AG10803 (cell line): ENCODE results near the gene PARD3B.

ENCODE experiments used
- DNase-seq: peaks from one replicate; pipeline ENCODE4 v3.0.0; 2010; ENCODE audit warnings: low read depth
- H3K4me3 ChIP-seq: 2 replicates; pipeline ENCODE4 v1.5.1; 2011; ENCODE audit warnings: mild to moderate bottlenecking, low read length, control low read depth
- TF ChIP-seq, protein P1 (sequence below): conservative IDR thresholded peaks from 2 replicates; pipeline ENCODE4 v1.5.1; 2011; ENCODE audit warnings: mild to moderate bottlenecking, low read length, control low read depth, inconsistent platforms

The PARD3B gene

DNA sequence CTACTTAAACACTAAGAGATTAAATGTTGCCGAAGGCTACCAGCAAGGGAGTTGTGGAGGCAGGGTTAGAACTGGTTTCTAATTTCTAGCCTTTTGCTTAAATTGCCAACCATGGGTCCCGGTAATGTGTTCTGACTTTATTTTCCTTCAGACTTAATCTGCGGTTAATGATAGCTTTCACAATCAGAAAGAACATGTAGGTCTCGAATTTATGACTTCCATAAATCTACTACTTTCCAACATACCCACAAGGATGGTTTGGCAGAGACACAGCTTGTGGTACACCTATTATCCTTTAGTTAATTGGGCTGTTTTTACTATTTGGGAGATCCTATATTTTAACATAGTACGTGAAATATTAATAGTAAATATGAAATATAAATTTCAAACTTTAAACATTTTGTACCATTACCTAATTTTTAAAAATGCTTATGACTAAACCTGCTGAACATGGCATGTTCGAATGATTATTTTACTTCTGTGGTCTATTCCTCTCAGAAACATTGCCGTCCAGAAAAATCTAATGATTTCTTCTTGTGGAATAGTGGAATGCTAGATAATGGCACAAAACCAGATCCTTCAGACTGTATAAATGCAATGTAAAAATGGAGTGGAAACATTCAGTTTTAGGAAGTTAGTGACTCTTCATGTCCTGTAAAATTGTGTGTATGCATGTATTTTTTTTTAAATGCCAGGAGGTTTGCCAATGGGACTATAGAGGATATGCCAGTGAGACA, 41.3 kb downstream of the PARD3B start:
- no peak for DNase-seq
- H3K4me3 ChIP-seq, result no peak overlapping the region
- TF ChIP-seq, protein P1, sequence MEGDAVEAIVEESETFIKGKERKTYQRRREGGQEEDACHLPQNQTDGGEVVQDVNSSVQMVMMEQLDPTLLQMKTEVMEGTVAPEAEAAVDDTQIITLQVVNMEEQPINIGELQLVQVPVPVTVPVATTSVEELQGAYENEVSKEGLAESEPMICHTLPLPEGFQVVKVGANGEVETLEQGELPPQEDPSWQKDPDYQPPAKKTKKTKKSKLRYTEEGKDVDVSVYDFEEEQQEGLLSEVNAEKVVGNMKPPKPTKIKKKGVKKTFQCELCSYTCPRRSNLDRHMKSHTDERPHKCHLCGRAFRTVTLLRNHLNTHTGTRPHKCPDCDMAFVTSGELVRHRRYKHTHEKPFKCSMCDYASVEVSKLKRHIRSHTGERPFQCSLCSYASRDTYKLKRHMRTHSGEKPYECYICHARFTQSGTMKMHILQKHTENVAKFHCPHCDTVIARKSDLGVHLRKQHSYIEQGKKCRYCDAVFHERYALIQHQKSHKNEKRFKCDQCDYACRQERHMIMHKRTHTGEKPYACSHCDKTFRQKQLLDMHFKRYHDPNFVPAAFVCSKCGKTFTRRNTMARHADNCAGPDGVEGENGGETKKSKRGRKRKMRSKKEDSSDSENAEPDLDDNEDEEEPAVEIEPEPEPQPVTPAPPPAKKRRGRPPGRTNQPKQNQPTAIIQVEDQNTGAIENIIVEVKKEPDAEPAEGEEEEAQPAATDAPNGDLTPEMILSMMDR, result no peak

DNA sequence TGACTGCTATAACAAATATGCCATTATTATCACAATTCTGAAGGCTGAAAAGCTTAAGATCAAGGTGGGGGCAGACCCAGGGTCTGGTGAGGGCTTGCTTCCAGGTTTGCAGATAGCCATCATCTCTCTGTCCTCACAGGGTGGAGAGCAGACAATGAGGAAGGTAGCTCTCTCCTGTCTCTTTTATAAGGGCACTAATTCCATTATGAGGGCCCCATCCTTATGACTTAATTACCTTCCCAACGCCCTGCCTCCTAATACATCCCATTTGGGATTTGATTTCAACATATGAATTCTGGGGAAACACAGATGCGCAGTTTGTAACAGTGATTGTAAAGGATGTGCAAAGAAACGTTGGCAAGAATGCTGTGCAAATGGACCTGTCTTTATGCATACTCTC, 44.8 kb downstream of the PARD3B start:
- H3K4me3 ChIP-seq, result no peak overlapping the region
- TF ChIP-seq, protein P1, result no peak
- DNase-seq, result no peak

DNA sequence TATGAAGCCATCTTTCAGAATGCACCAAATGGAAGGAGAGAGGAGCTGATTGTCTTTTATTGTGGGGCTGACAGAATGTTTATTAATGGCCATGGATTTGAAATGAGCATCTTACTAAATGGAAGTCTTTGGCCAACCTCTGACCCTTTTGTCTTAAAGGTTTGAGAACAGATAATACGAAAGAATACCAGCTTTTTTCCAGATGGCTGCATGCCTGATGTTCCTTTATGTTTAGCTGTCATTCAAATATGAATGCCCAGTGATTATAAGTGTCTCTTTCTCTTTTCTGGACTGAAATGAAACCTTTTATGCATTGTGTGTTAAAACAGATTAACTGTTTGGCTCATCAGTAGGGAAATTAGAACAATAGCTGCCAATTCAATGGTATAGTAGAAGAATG, 46.0 kb downstream of the PARD3B start:
- TF ChIP-seq, protein P1, result no peak
- no peak for DNase-seq
- H3K4me3 ChIP-seq, result no peak overlapping the region

DNA sequence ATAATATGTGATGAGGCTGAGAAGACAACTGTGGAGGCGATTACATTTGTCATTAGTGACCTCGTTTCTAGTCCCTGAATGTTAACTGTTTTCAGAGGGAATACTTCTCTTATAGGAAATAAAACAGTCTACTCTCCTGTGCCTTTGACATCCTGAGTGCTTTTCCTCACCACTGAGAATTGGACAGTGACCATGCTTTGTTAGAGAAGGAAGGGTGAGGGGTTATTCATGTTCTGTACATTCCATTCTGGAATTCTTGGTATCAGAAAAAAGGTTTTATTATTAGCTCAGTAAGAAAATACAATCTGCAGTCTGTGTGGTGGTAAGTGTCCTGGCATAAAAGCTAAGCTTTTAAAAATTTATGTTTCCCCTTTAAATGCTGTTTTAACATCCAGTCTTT, 58.8 kb downstream of the PARD3B start:
- peak; percentile 63 for DNase-seq
- H3K4me3 ChIP-seq, result no peak overlapping the region
- TF ChIP-seq, protein P1, result no peak

DNA sequence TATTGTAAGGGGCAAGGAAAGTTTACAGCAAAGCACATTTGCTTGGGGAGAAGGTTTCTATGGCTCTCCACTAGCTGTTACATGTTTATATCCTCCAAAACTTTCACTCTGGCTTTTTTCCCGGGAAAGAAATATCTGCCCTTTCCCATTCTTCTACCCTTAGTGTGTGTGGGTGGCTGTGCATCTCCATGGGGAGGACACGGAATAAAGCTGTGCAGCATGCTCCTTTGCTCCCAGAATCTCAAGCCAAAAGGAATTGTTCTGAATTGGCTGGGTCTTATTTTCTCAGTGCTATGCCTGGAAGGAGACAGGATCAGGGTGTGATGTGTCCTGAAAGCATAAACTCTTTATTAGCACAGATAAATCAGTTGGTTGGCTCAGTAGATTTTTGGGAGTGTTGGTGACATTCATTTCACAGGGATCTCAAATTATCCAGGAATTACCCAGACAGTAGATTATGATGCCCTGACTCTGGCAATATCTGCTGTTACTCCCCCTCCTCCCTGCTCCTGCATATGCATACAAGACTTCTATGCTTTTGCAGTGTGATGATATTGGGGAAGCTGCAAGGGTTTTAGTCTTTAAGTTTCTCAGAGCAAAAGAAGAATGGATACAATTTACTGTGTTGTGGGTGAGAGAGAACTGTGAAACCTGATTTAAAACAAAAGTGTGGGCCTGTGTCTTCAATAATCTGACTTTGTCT, 63.1 kb downstream of the PARD3B start:
- DNase-seq, result peak; percentile 83
- TF ChIP-seq, protein P1, result no peak
- no peak overlapping the region for H3K4me3 ChIP-seq

DNA sequence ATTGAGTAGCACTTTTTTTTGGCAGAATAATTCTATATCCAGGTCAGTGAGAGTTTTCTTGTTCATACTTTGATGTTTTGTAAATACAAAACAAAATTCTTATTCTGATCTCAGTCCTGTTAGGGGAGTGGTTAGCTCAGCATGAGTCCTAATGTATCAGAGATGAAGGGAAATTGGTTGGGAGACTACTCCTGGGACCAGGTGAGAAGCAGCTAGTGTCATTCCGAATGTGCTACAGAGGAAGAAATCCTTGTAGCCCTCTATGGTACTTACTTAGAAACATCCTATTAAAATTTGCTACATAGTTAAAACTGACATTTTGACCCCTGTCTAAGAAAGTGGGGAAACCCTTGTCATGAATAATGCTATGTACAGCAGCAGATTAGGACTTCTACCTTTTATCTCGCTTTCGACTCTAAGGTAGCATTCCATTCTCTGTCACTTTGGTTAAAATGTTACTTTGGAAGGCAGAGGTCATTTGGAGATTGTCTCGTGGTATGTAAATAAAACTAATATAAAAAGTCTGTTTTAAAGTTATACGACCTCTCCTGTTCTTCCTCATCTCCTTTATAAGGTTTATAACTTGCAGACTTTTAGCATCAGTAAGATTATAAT, 65.8 kb downstream of the PARD3B start:
- no peak overlapping the region for H3K4me3 ChIP-seq
- TF ChIP-seq, protein P1, result no peak
- no peak for DNase-seq
